HepG2 (cell line): ENCODE results near the gene MTMR3. TPM values are rescaled to one million over a fixed set of nuclear protein-coding genes. Genes with fewer than 3 reads are reported as not detected.

Experiments used
- ATAC-seq: fragments of 200-7000 bp; cut with Tn5 transposase; 3 replicates; pipeline ENCODE4 v1.9.1; 2020; ENCODE audit warnings: mild to moderate bottlenecking, moderate library complexity
- BruUV-seq: library from RNA; stranded (reverse); fragments of 400-500 nt; replicated peaks from 2 replicates; lab custom pipeline; 2021; lab: Mats Ljungman, UMichigan
- CTCF ChIA-PET: fragments of 300-600 bp; formaldehyde crosslinking; extraction: SDS; loops from one replicate; lab custom pipeline; 2021; ENCODE audit warnings: low total read pairs, inconsistent platforms, low intra/inter-chr PET ratio; lab: Yijun Ruan, JAX
- POLR2A ChIA-PET: fragments of 350-600 bp; sonication (Branson Sonifier 250); formaldehyde crosslinking; loops from one replicate; lab custom pipeline; 2020; ENCODE audit warnings: antibody characterized with exemption, inconsistent platforms; lab: Yijun Ruan, JAX
- DNase-seq: peaks from one replicate; pipeline ENCODE4 v3.0.0-alpha.2; 2015; ENCODE audit warnings: low spot score
- FAIRE-seq: peaks from 3 replicates; lab custom pipeline; 2011; peaks lifted over from hg19 to GRCh38; lab: Jason Lieb, UNC
- H2AFZ ChIP-seq: one replicate; pipeline ENCODE4 v1.6.1; 2011; ENCODE audit warnings: low read length, inconsistent platforms
- H3K27ac ChIP-seq: fragments of 300-600 bp; 3 replicates; pipeline ENCODE4 v1.8.0; 2011; ENCODE audit warnings: mixed run types, mild to moderate bottlenecking, mixed read lengths, low read length, inconsistent platforms; ENCODE audit not compliant: insufficient read depth; ENCODE audit errors: extremely low read length
- H3K27me3 ChIP-seq, 2 experiments: fragments of 200-600 bp in 1 of 2; 2 replicates in 1 of 2; 3 replicates in 1 of 2; pipeline versions ENCODE4 v1.6.0 to v1.8.0; 2011; ENCODE audit warnings: low read length in 2 of 2, mild to moderate bottlenecking in 2 of 2, moderate library complexity in 2 of 2, inconsistent platforms in 1 of 2; ENCODE audit not compliant: insufficient read depth in 2 of 2, control insufficient read depth in 1 of 2
- H3K36me3 ChIP-seq, 2 experiments: fragments of 200-600 bp in 1 of 2; replicated peaks in 1 of 2; 2 replicates in 1 of 2; 3 replicates in 1 of 2; pipeline versions ENCODE4 v1.5.1 to v1.8.0; 2011; ENCODE audit warnings: low read length in 2 of 2, inconsistent platforms in 1 of 2; ENCODE audit not compliant: insufficient read depth in 2 of 2, control insufficient read depth in 1 of 2
- H3K4me1 ChIP-seq: 2 replicates; pipeline ENCODE4 v1.5.1; 2012; ENCODE audit warnings: low read length, inconsistent platforms; ENCODE audit not compliant: insufficient read depth
- H3K4me2 ChIP-seq: 2 replicates; pipeline ENCODE4 v1.6.0; 2011; ENCODE audit warnings: low read depth, low read length, inconsistent platforms
- H3K4me3 ChIP-seq, 3 experiments: fragments of 200-600 bp in 1 of 3; sonication (generic), shearing (Covaris generic) in 1 of 3; replicated peaks in 1 of 3; 2 replicates each; pipeline ENCODE4 v1.5.1; 2011 to 2016; ENCODE audit warnings: low read length in 3 of 3, inconsistent platforms in 2 of 3, low read depth in 2 of 3, mild to moderate bottlenecking in 2 of 3, control low read depth in 1 of 3, mixed read lengths in 1 of 3; ENCODE audit not compliant: insufficient read depth in 1 of 3
- H3K79me2 ChIP-seq: one replicate; pipeline ENCODE4 v1.6.1; 2011; ENCODE audit warnings: low read length, inconsistent platforms; ENCODE audit not compliant: insufficient read depth
- H3K9ac ChIP-seq: 2 replicates; pipeline ENCODE4 v1.6.0; 2011; ENCODE audit warnings: mild to moderate bottlenecking, low read depth, low read length, inconsistent platforms; ENCODE audit not compliant: insufficient read depth
- H3K9me3 ChIP-seq: 2 replicates; pipeline ENCODE4 v1.5.1; 2012; ENCODE audit warnings: mild to moderate bottlenecking, low read length
- H4K20me1 ChIP-seq: 2 replicates; pipeline ENCODE4 v1.6.0; 2011; ENCODE audit warnings: inconsistent platforms, mild to moderate bottlenecking, low read length, moderate library complexity; ENCODE audit not compliant: insufficient read depth
- EHMT2 ChIP-seq: fragments of 200-600 bp; sonication (generic); IDR thresholded peaks from 2 replicates; pipeline ENCODE4 v1.7.0; 2017; ENCODE audit warnings: antibody characterized with exemption, low read depth, low read length, borderline replicate concordance
- IKZF4 ChIP-seq: sonication (generic); formaldehyde crosslinking; IDR thresholded peaks from 2 replicates; pipeline ENCODE4 v1.5.1; 2020; ENCODE audit warnings: borderline replicate concordance, mild to moderate bottlenecking, low read depth, missing genetic modification reagents; ENCODE audit errors: not compliant biosample characterization
- SIX1 ChIP-seq: sonication (generic); formaldehyde crosslinking; IDR thresholded peaks from 2 replicates; pipeline ENCODE4 v1.4.0; 2020; ENCODE audit warnings: missing genetic modification reagents, borderline replicate concordance
- SMAD1 ChIP-seq: sonication (generic); formaldehyde crosslinking; IDR thresholded peaks from 2 replicates; pipeline ENCODE4 v1.4.0; 2020; ENCODE audit warnings: missing genetic modification reagents, low read depth, mild to moderate bottlenecking, borderline replicate concordance
- TAF15 ChIP-seq: fragments of 200-400 bp; formaldehyde crosslinking; IDR thresholded peaks from one replicate; pipeline ENCODE4 v1.6.1; 2018; ENCODE audit warnings: mild to moderate bottlenecking, low read depth, low read length; ENCODE audit not compliant: poor library complexity, severe bottlenecking
- TOPORS ChIP-seq: sonication (generic); formaldehyde crosslinking; IDR thresholded peaks from 2 replicates; pipeline ENCODE4 v1.8.0; 2023; ENCODE audit warnings: mild to moderate bottlenecking, missing genetic modification reagents
- ZNF484 ChIP-seq: sonication (generic); formaldehyde crosslinking; IDR thresholded peaks from 2 replicates; pipeline ENCODE4 v1.5.1; 2020; ENCODE audit warnings: mild to moderate bottlenecking, low read depth, missing genetic modification reagents, borderline replicate concordance
- ZNF598 ChIP-seq: sonication (generic); formaldehyde crosslinking; IDR thresholded peaks from 2 replicates; pipeline ENCODE4 v1.5.1; 2020; ENCODE audit warnings: mild to moderate bottlenecking, missing genetic modification reagents, borderline replicate concordance
- ZNF768 ChIP-seq: sonication (generic); formaldehyde crosslinking; IDR thresholded peaks from 2 replicates; pipeline ENCODE4 v1.4.0; 2020; ENCODE audit warnings: missing genetic modification reagents
- ZNF841 ChIP-seq: sonication (generic); formaldehyde crosslinking; IDR thresholded peaks from 2 replicates; pipeline ENCODE4 v1.8.1; 2023; ENCODE audit warnings: missing genetic modification reagents, borderline replicate concordance
- WGBS: methylation state at CpG from one replicate; pipeline ENCODE4 v1.1.6; 2017; ENCODE audit warnings: low lambda C conversion rate; 5-methylcytosine and 5-hydroxymethylcytosine counted together
- in situ Hi-C: cut with HindIII; loops from 2 replicates; pipeline ENCODE4 v1.10.0; 2017; ENCODE audit warnings: low pct_unique_long_range_greater_than_20kb; ENCODE audit not compliant: extremely low pct_ligation_motif_present
- intact Hi-C: fragments of 100-400 bp; cut with micrococcal nuclease; formaldehyde crosslinking; loops from one replicate; pipeline ENCODE4 v1.10.0; 2022; ENCODE audit not compliant: unreplicated experiment
- polyA plus RNA-seq, 8 experiments: library from polyadenylated mRNA; depleted of rRNA in 3 of 8; stranded (reverse) in 7 of 8; unstranded in 1 of 8; fragments of >200 nt; fragmentation: Illumina TruSeq in 4 of 8; extraction: Trizol in 4 of 8; gene quantifications; 2 replicates each; pipeline versions ENCODE4 v1.2.1 to v1.2.3, GENCODE V29; 2011 to 2016; ENCODE audit warnings: low read depth in 4 of 8, missing spikeins in 1 of 8, mixed read lengths in 1 of 8; ENCODE audit not compliant: insufficient read depth in 1 of 8
- total RNA-seq, 5 experiments: library from RNA; depleted of rRNA; stranded (reverse); fragments of >200 nt; fragmentation: Illumina TruSeq; extraction: Trizol; gene quantifications; 2 replicates each; pipeline ENCODE4 v1.2.3, GENCODE V29; 2016; ENCODE audit warnings: low read depth in 1 of 5
- TF ChIP-seq, protein P1 (sequence below): sonication (generic); formaldehyde crosslinking; IDR thresholded peaks from 2 replicates; pipeline ENCODE4 v1.4.0; 2020; ENCODE audit warnings: missing genetic modification reagents
- TF ChIP-seq, protein P2 (sequence below): sonication (generic); formaldehyde crosslinking; IDR thresholded peaks from 2 replicates; pipeline ENCODE4 v1.4.0; 2020; ENCODE audit warnings: missing genetic modification reagents
- TF ChIP-seq, protein P3 (sequence below): IDR thresholded peaks from 2 replicates; pipeline ENCODE4 v1.6.1; 2012; ENCODE audit warnings: low read depth, low read length, improper control_type of control experiment
- TF ChIP-seq, protein P4 (sequence below): sonication (generic); formaldehyde crosslinking; IDR thresholded peaks from 2 replicates; pipeline ENCODE4 v1.5.0; 2020; ENCODE audit warnings: missing genetic modification reagents, mild to moderate bottlenecking, borderline replicate concordance

Gene MTMR3
- total and polyA plus RNA-seq, 2 of the 13 experiments (the other 11 are each of a cell fraction or from before 2014, with no cell fraction given): 12.6 to 24.8 TPM

DNA sequence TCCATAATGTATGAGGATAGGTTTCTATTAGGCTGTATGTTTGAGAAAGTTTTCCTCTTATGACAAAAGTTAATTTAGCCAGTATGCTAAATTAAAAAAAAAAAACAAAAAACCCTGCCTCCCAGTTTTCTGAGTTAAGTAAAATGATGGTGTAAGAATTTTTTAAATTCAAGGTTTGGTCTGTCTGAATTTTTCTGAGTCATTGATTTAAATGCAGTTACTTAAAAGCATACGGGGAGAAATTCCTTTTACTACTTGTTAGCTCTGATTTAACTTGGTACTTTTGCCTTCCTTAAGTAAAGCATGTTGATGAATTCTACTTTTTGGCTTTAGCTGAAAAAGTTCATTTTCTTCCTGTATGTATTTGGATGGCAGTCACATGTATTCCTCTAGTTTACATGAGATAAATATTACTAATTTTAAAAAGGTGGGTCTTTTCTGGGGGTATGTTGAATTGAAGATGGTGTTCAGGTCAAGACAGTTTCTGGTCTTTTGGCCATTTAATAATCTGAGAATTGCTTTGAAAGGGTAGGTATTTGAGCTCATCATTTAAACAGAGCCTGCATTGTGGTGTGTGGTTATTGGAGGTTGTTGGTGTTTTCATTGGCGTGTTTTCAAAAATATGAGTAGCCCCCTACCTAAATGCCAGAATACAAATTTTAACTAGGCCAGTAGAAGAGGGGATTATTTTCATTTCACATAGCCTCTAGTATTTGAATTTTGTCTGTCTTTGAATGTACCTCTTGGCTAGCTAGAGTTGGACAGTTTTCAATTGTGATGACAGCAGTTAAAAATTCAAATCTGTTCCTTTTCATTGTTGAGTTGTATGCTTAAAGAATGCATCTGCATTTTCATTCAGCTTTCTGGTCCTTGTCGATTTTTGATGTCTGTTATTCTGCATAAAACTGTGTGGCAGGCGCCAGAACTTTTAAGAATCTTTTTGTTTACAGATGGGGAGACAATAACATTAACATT lies 64.7 kb downstream of the MTMR3 start:
- no TSS peak for BruUV-seq
- CTCF ChIA-PET: no interaction called here
- H3K79me2 ChIP-seq: peaks cover 20% of the 10 kb centered on the region

More for the DNA sequence above, 64.7 kb downstream of the MTMR3 start:
- no peak overlapping the region for H3K9ac ChIP-seq
- no peak overlapping the region for H3K27ac ChIP-seq
- WGBS: 84% methylated on average over 4 of the region's 4 CpGs
- no peaks in the 10 kb centered on the region for H3K27me3 ChIP-seq
- no peak for FAIRE-seq
- H3K9me3 ChIP-seq: no peaks in the 10 kb centered on the region
- peaks cover 8% of the 10 kb centered on the region; the same call in 1 of the 2 replicates for H3K4me1 ChIP-seq
- ATAC-seq: no peak
- TF ChIP-seq ZNF841 (CRISPR knock-in tag) (no peak), SMAD1 (CRISPR knock-in tag) (no peak), EHMT2 (no peak), IKZF4 (CRISPR knock-in tag) (no peak), TAF15 (no peak), ZNF768 (CRISPR knock-in tag) (no peak), SIX1 (CRISPR knock-in tag) (no peak), TOPORS (CRISPR knock-in tag) (no peak), ZNF598 (CRISPR knock-in tag) (no peak), ZNF484 (CRISPR knock-in tag) (no peak)
- TF ChIP-seq, protein P1, sequence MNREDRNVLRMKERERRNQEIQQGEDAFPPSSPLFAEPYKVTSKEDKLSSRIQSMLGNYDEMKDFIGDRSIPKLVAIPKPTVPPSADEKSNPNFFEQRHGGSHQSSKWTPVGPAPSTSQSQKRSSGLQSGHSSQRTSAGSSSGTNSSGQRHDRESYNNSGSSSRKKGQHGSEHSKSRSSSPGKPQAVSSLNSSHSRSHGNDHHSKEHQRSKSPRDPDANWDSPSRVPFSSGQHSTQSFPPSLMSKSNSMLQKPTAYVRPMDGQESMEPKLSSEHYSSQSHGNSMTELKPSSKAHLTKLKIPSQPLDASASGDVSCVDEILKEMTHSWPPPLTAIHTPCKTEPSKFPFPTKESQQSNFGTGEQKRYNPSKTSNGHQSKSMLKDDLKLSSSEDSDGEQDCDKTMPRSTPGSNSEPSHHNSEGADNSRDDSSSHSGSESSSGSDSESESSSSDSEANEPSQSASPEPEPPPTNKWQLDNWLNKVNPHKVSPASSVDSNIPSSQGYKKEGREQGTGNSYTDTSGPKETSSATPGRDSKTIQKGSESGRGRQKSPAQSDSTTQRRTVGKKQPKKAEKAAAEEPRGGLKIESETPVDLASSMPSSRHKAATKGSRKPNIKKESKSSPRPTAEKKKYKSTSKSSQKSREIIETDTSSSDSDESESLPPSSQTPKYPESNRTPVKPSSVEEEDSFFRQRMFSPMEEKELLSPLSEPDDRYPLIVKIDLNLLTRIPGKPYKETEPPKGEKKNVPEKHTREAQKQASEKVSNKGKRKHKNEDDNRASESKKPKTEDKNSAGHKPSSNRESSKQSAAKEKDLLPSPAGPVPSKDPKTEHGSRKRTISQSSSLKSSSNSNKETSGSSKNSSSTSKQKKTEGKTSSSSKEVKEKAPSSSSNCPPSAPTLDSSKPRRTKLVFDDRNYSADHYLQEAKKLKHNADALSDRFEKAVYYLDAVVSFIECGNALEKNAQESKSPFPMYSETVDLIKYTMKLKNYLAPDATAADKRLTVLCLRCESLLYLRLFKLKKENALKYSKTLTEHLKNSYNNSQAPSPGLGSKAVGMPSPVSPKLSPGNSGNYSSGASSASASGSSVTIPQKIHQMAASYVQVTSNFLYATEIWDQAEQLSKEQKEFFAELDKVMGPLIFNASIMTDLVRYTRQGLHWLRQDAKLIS (CRISPR knock-in tag): no peak
- TF ChIP-seq, protein P2, sequence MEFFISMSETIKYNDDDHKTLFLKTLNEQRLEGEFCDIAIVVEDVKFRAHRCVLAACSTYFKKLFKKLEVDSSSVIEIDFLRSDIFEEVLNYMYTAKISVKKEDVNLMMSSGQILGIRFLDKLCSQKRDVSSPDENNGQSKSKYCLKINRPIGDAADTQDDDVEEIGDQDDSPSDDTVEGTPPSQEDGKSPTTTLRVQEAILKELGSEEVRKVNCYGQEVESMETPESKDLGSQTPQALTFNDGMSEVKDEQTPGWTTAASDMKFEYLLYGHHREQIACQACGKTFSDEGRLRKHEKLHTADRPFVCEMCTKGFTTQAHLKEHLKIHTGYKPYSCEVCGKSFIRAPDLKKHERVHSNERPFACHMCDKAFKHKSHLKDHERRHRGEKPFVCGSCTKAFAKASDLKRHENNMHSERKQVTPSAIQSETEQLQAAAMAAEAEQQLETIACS (CRISPR knock-in tag): no peak
- TF ChIP-seq, protein P3, sequence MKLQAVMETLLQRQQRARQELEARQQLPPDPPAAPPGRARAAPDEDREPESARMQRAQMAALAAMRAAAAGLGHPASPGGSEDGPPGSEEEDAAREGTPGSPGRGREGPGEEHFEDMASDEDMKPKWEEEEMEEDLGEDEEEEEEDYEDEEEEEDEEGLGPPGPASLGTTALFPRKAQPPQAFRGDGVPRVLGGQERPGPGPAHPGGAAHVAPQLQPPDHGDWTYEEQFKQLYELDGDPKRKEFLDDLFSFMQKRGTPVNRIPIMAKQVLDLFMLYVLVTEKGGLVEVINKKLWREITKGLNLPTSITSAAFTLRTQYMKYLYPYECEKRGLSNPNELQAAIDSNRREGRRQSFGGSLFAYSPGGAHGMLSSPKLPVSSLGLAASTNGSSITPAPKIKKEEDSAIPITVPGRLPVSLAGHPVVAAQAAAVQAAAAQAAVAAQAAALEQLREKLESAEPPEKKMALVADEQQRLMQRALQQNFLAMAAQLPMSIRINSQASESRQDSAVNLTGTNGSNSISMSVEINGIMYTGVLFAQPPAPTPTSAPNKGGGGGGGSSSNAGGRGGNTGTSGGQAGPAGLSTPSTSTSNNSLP: no peak
- TF ChIP-seq, protein P4, sequence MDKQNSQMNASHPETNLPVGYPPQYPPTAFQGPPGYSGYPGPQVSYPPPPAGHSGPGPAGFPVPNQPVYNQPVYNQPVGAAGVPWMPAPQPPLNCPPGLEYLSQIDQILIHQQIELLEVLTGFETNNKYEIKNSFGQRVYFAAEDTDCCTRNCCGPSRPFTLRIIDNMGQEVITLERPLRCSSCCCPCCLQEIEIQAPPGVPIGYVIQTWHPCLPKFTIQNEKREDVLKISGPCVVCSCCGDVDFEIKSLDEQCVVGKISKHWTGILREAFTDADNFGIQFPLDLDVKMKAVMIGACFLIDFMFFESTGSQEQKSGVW (CRISPR knock-in tag): no peak
- no peak overlapping the region for H3K4me2 ChIP-seq
- POLR2A ChIA-PET: no interaction called here
- no peak for DNase-seq
- intact Hi-C loops (no loop called here), in situ Hi-C loops (no loop called here)
- H2AFZ ChIP-seq: no peak overlapping the region
- H3K4me3 ChIP-seq: no peak overlapping the region
- H3K36me3 ChIP-seq: no peaks in the 10 kb centered on the region
- H4K20me1 ChIP-seq: 0 out of 2 replicates have a peak, but pooled peaks cover 4% of the 10 kb centered on the region
